Left lung (tissue), 10 donors: ENCODE results near the gene NUDT14. TPM values are rescaled to one million over a fixed set of nuclear protein-coding genes. Genes with fewer than 3 reads are reported as not detected.

ENCODE experiments used
- ATAC-seq: fragments of 200-7000 bp; cut with Tn5 transposase; one replicate; pipeline ENCODE4 v1.9.1; 2020; ENCODE audit warnings: moderate library complexity
- DNase-seq, 4 donors: peaks; one replicate each; pipeline ENCODE4 v3.0.0-alpha.2; 2013 to 2020
- H3K27ac ChIP-seq, 2 donors: fragments of 200-600 bp; sonication (generic) in 1 of 2; one replicate each; pipeline versions ENCODE4 v1.5.0 to v1.8.0; 2020 to 2021
- H3K27me3 ChIP-seq, 2 donors: fragments of 200-600 bp; sonication (generic) in 1 of 2; one replicate each; pipeline versions ENCODE4 v1.5.0 to v1.8.0; 2020 to 2021
- H3K36me3 ChIP-seq, 2 donors: fragments of 200-600 bp; sonication (generic) in 1 of 2; one replicate each; pipeline versions ENCODE4 v1.5.0 to v1.8.0; 2020 to 2021
- H3K4me1 ChIP-seq, 2 donors: fragments of 200-600 bp; one replicate each; pipeline ENCODE4 v1.8.0; 2021
- H3K4me3 ChIP-seq, 2 donors: fragments of 200-600 bp; sonication (generic) in 1 of 2; one replicate each; pipeline versions ENCODE4 v1.5.0 to v1.8.0; 2020 to 2021; ENCODE audit warnings: mild to moderate bottlenecking in 1 of 2
- H3K9me3 ChIP-seq, 2 donors: fragments of 200-600 bp; sonication (generic) in 1 of 2; one replicate each; pipeline versions ENCODE4 v1.5.0 to v1.8.0; 2020 to 2021
- CTCF ChIP-seq, 2 donors: fragments of 200-600 bp; sonication (generic) in 1 of 2; IDR thresholded peaks; one replicate each; pipeline versions ENCODE4 v1.5.0 to v1.8.0; 2021; ENCODE audit warnings: antibody characterized with exemption in 2 of 2
- intact Hi-C, 2 donors: fragments of 100-400 bp; cut with DNase I; formaldehyde crosslinking; loops; one replicate each; pipeline versions ENCODE4 v1.11.2 to v1.14.2; 2022
- polyA plus RNA-seq, 6 donors: library from polyadenylated mRNA; unstranded; fragments of 120-200 nt; gene quantifications; one replicate each; pipeline ENCODE4 v1.2.1, GENCODE V29; 2013; ENCODE audit not compliant: insufficient read length in 6 of 6
- total RNA-seq, 2 donors: library from RNA; stranded (reverse); fragmentation: NEBNext Ultra II Directional; extraction: Animal tissue kit (Norgen Biotek cat#: 25700); gene quantifications; one replicate each; pipeline ENCODE4 v1.2.1, GENCODE V29; 2021
- donor health status: DM: no; HTN: yes; CAD: no.
- donor health status: DM: no; HTN: no; CAD: no.

Gene NUDT14
- total and polyA plus RNA-seq, 8 donors = 22.4 to 77.5 (median 34.7) TPM

- no peak for ATAC-seq
- no peaks in the 10 kb centered on the region for H3K27me3 ChIP-seq
- H3K9me3 ChIP-seq = no peaks in the 10 kb centered on the region
- intact Hi-C loops = loop anchor here in 1 of 2 donors (10.0 kb wide), 1 partner anchor 52 kb away; no protein-coding TSS in a partner anchor
- H3K4me1 ChIP-seq = no peaks in the 10 kb centered on the region
- no peak for TF ChIP-seq CTCF (IDR thresholded peaks at IDR 0.05)
- H3K27ac ChIP-seq = no peak overlapping the region
- H3K36me3 ChIP-seq = peaks cover 0 to 70% of the 10 kb centered on the region in 2 donors
- no peak for DNase-seq
- H3K4me3 ChIP-seq = no peak overlapping the region
Observed at GRCh38 chr14:105212541-105213300, 31.6 kb upstream of the NUDT14 start.

GRCh38 chr14:105211758-105212089 is 30.6 kb upstream of the NUDT14 start:
- Histone ChIP-seq H3K27ac (no peak overlapping the region), H3K9me3 (no peaks in the 10 kb centered on the region), H3K4me3 (no peak overlapping the region), H3K4me1 (no peaks in the 10 kb centered on the region), H3K27me3 (no peaks in the 10 kb centered on the region), H3K36me3 (peaks cover 0 to 60% of the 10 kb centered on the region in 2 donors)
- DNase-seq = no peak
- no peak for ATAC-seq
- intact Hi-C loops = loop anchor here in 1 of 2 donors (10.0 kb wide), 1 partner anchor 53 kb away; no protein-coding TSS in a partner anchor
- TF ChIP-seq CTCF (IDR thresholded peaks at IDR 0.05) = no peak

- Histone ChIP-seq H3K4me3 (no peak overlapping the region), H3K27me3 (no peaks in the 10 kb centered on the region), H3K9me3 (no peaks in the 10 kb centered on the region), H3K27ac (no peak overlapping the region), H3K4me1 (no peaks in the 10 kb centered on the region), H3K36me3 (peaks cover 0 to 56% of the 10 kb centered on the region in 2 donors)
- ATAC-seq (no peak), DNase-seq (no peak)
- TF ChIP-seq CTCF (IDR thresholded peaks at IDR 0.05) = no peak
- intact Hi-C loops = loop anchor here in 1 of 2 donors (10.0 kb wide), 1 partner anchor 54 kb away; no protein-coding TSS in a partner anchor
Observed at GRCh38 chr14:105211086-105211757, 30.1 kb upstream of the NUDT14 start.

- H3K4me1 ChIP-seq = peaks cover 1 to 4% of the 10 kb centered on the region in 2 donors
- DNase-seq = no peak
- no peak for TF ChIP-seq CTCF (IDR thresholded peaks at IDR 0.05)
- H3K27ac ChIP-seq = no peak overlapping the region
- no peaks in the 10 kb centered on the region for H3K9me3 ChIP-seq
- no peak overlapping the region for H3K4me3 ChIP-seq
- intact Hi-C loops = loop anchor here in 1 of 2 donors (10.0 kb wide), 1 partner anchor 54 kb away; no protein-coding TSS in a partner anchor
- H3K36me3 ChIP-seq = peaks cover 0 to 56% of the 10 kb centered on the region in 2 donors
- H3K27me3 ChIP-seq = no peaks in the 10 kb centered on the region
- ATAC-seq = no peak
Observed at GRCh38 chr14:105210266-105211025, 29.3 kb upstream of the NUDT14 start.
